K562 (cell line): ENCODE results near the gene ZNF462. TPM values are rescaled to one million over a fixed set of nuclear protein-coding genes. Genes with fewer than 3 reads are reported as not detected.

Experiments used
- ATAC-seq: fragments of 200-7000 bp; cut with Tn5 transposase; 3 replicates; pipeline ENCODE4 v1.9.1; 2020; ENCODE audit warnings: moderate library complexity
- BruUV-seq: library from RNA; stranded (reverse); fragments of 400-500 nt; replicated peaks from 2 replicates; lab custom pipeline; 2021; lab: Mats Ljungman, UMichigan
- CTCF ChIA-PET: fragments of 300-600 bp; formaldehyde crosslinking; extraction: SDS; loops from one replicate; lab custom pipeline; 2021; ENCODE audit warnings: low intra/inter-chr PET ratio; lab: Yijun Ruan, JAX
- POLR2A ChIA-PET: fragments of 300-600, 350-650 bp; sonication (Branson Sonifier 250); formaldehyde crosslinking; extraction: SDS; loops from one replicate; lab custom pipeline; 2021; ENCODE audit warnings: antibody characterized with exemption, inconsistent platforms; lab: Yijun Ruan, JAX
- DNase-seq, 4 experiments: peaks; one replicate each; pipeline versions ENCODE4 v3.0.0 to v3.0.0-alpha.2; 2011 to 2018; ENCODE audit warnings: low spot score in 3 of 4, mixed read lengths in 3 of 4; ENCODE audit errors: extremely low read depth in 1 of 4
- FAIRE-seq: peaks from 2 replicates; lab custom pipeline; 2011; peaks lifted over from hg19 to GRCh38; lab: Jason Lieb, UNC
- H2AFZ ChIP-seq: 2 replicates; pipeline ENCODE4 v1.6.0; 2011; ENCODE audit warnings: low read depth, low read length, control low read depth, inconsistent platforms
- H3K27ac ChIP-seq: fragments of 200-600 bp; 3 replicates; pipeline ENCODE4 v1.8.0; 2011; ENCODE audit warnings: low read depth, mild to moderate bottlenecking, control low read depth, inconsistent platforms, low read length, moderate library complexity, mixed read lengths; ENCODE audit errors: extremely low read depth
- H3K27me3 ChIP-seq, 2 experiments: fragments of 300-600 bp in 1 of 2; 2 replicates in 1 of 2; 3 replicates in 1 of 2; pipeline versions ENCODE4 v1.6.0 to v1.8.0; 2011; ENCODE audit warnings: inconsistent platforms in 2 of 2, low read length in 2 of 2, mild to moderate bottlenecking in 1 of 2, mixed read lengths in 1 of 2, moderate library complexity in 1 of 2; ENCODE audit not compliant: control insufficient read depth in 2 of 2, insufficient read depth in 2 of 2
- H3K36me3 ChIP-seq: fragments of 300-600 bp; 3 replicates; pipeline ENCODE4 v1.8.0; 2011; ENCODE audit warnings: mild to moderate bottlenecking, low read length, inconsistent platforms; ENCODE audit not compliant: control insufficient read depth, insufficient read depth
- H3K4me1 ChIP-seq, 2 experiments: fragments of 200-600 bp in 1 of 2; replicated peaks in 1 of 2; 2 replicates in 1 of 2; 3 replicates in 1 of 2; pipeline versions ENCODE4 v1.5.1 to v1.8.0; 2011; ENCODE audit warnings: inconsistent platforms in 2 of 2, low read length in 2 of 2, mild to moderate bottlenecking in 1 of 2, mixed read lengths in 1 of 2, moderate library complexity in 1 of 2; ENCODE audit not compliant: control insufficient read depth in 2 of 2, insufficient read depth in 2 of 2
- H3K4me2 ChIP-seq: 2 replicates; pipeline ENCODE4 v1.6.1; 2011; ENCODE audit warnings: low read length, control low read depth, inconsistent platforms, mixed read lengths; ENCODE audit not compliant: insufficient read depth
- H3K4me3 ChIP-seq: fragments of 200-600 bp; sonication (generic), shearing (Covaris generic); 2 replicates; pipeline ENCODE4 v1.5.1; 2016; ENCODE audit warnings: control low read depth, inconsistent platforms
- H3K79me2 ChIP-seq: fragments of 200-600 bp; 3 replicates; pipeline ENCODE4 v1.8.0; 2011; ENCODE audit warnings: low read length, inconsistent platforms; ENCODE audit not compliant: control insufficient read depth, insufficient read depth
- H3K9ac ChIP-seq, 2 experiments: 2 replicates each; pipeline versions ENCODE4 v1.6.0 to v1.6.1; 2011; ENCODE audit warnings: low read depth in 2 of 2, low read length in 2 of 2, control low read depth in 1 of 2, inconsistent platforms in 1 of 2, mild to moderate bottlenecking in 1 of 2, mixed read lengths in 1 of 2; ENCODE audit not compliant: insufficient read depth in 1 of 2
- H3K9me1 ChIP-seq: one replicate; pipeline ENCODE4 v1.6.0; 2011; ENCODE audit warnings: inconsistent platforms, mild to moderate bottlenecking, low read length, moderate library complexity; ENCODE audit not compliant: control insufficient read depth, insufficient read depth
- H3K9me3 ChIP-seq: replicated peaks from 2 replicates; pipeline ENCODE4 v1.5.1; 2011; ENCODE audit warnings: low read depth, low read length, inconsistent platforms; ENCODE audit not compliant: control insufficient read depth, insufficient read depth
- H4K20me1 ChIP-seq: replicated peaks from 2 replicates; pipeline ENCODE4 v1.6.1; 2011; ENCODE audit warnings: low read length, inconsistent platforms, mixed read lengths; ENCODE audit not compliant: control insufficient read depth, insufficient read depth
- ARID2 ChIP-seq: fragments of 450-650 bp; IDR thresholded peaks from 2 replicates; pipeline ENCODE4 v1.6.1; 2017; ENCODE audit warnings: antibody characterized with exemption, mild to moderate bottlenecking
- BDP1 ChIP-seq: IDR thresholded peaks from 3 replicates; pipeline ENCODE4 v1.6.1; 2011; ENCODE audit not compliant: insufficient read length, insufficient read depth
- BRD9 ChIP-seq: fragments of 450-650 bp; IDR thresholded peaks from 2 replicates; pipeline ENCODE4 v1.6.1; 2018; ENCODE audit warnings: low read depth; ENCODE audit not compliant: partially characterized antibody
- HMBOX1 ChIP-seq: sonication (generic); IDR thresholded peaks from 2 replicates; pipeline ENCODE4 v1.6.1; 2016
- HNRNPLL ChIP-seq: fragments of 200-400 bp; formaldehyde crosslinking; IDR thresholded peaks from 2 replicates; pipeline ENCODE4 v1.6.1; 2017; ENCODE audit warnings: low read length, low read depth, mild to moderate bottlenecking; ENCODE audit not compliant: poor library complexity, severe bottlenecking
- ILF3 ChIP-seq: fragments of 450-650 bp; IDR thresholded peaks from 2 replicates; pipeline ENCODE4 v1.6.1; 2018; ENCODE audit warnings: antibody characterized with exemption, mild to moderate bottlenecking, moderate library complexity, borderline replicate concordance
- JUN ChIP-seq, 2 experiments: sonication (generic) in 1 of 2; formaldehyde crosslinking in 1 of 2; IDR thresholded peaks; 2 replicates each; pipeline versions ENCODE4 v1.6.1 to v1.8.0; 2012 to 2022; ENCODE audit warnings: borderline replicate concordance in 2 of 2, mild to moderate bottlenecking in 2 of 2, improper control_type of control experiment in 1 of 2, low read depth in 1 of 2, low read length in 1 of 2, missing genetic modification reagents in 1 of 2
- JUND ChIP-seq, 2 experiments: IDR thresholded peaks; 2 replicates in 1 of 2; 3 replicates in 1 of 2; pipeline ENCODE4 v1.6.1; 2011; ENCODE audit warnings: borderline replicate concordance in 2 of 2, low read depth in 2 of 2, low read length in 2 of 2, improper control_type of control experiment in 1 of 2, missing biosample characterization in 1 of 2, missing genetic modification characterization in 1 of 2, missing genetic modification reagents in 1 of 2
- PTRF ChIP-seq: fragments of 450-650 bp; IDR thresholded peaks from 2 replicates; pipeline ENCODE4 v1.6.1; 2016; ENCODE audit warnings: mild to moderate bottlenecking, missing genetic modification characterization, missing compliant biosample characterization
- SMARCE1 ChIP-seq: fragments of 450-650 bp; IDR thresholded peaks from 2 replicates; pipeline ENCODE4 v1.7.1; 2016; ENCODE audit warnings: mild to moderate bottlenecking
- SRSF1 ChIP-seq: fragments of 200-400 bp; formaldehyde crosslinking; IDR thresholded peaks from 2 replicates; pipeline ENCODE4 v1.6.1; 2017; ENCODE audit warnings: mild to moderate bottlenecking, low read depth, low read length, moderate library complexity
- TARDBP ChIP-seq: fragments of 450-650 bp; IDR thresholded peaks from 2 replicates; pipeline ENCODE4 v1.6.1; 2016
- TEAD4 ChIP-seq, 2 experiments: sonication (generic) in 1 of 2; formaldehyde crosslinking in 1 of 2; IDR thresholded peaks; 2 replicates each; pipeline versions ENCODE4 v1.6.1 to v1.8.0; 2012 to 2022; ENCODE audit warnings: borderline replicate concordance in 1 of 2, inconsistent platforms in 1 of 2, low read length in 1 of 2, mild to moderate bottlenecking in 1 of 2, missing genetic modification reagents in 1 of 2
- ZFPM2 ChIP-seq: fragments of 250-450 bp; sonication (Bioruptor Pico); IDR thresholded peaks from 2 replicates; pipeline ENCODE4 v1.5.1; 2022; ENCODE audit warnings: mild to moderate bottlenecking
- WGBS: fragments of 100-300 bp; shearing (Covaris generic); methylation state at CpG from one replicate; pipeline ENCODE4 v1.1.6; 2016; ENCODE audit warnings: low coverage, mixed read lengths; ENCODE audit not compliant: insufficient coverage; ENCODE audit errors: missing lambda C conversion rate; 5-methylcytosine and 5-hydroxymethylcytosine counted together
- in situ Hi-C: fragments of 300-500 bp; cut with MboI; formaldehyde crosslinking; loops from 4 replicates; pipeline ENCODE4 v1.15.0; 2018; ENCODE audit warnings: inconsistent platforms, mixed read lengths
- intact Hi-C: fragments of 100-400 bp; cut with micrococcal nuclease; formaldehyde crosslinking; loops from 2 replicates; pipeline ENCODE4 v1.14.2; 2022
- polyA plus RNA-seq, 8 experiments: library from polyadenylated mRNA; depleted of rRNA in 4 of 8; stranded (reverse) in 5 of 8; unstranded in 3 of 8; fragments of >200 nt; fragmentation: Nextera tagmentation in 2 of 8; fragmentation: Illumina TruSeq in 1 of 8; extraction: Ambion mirVana in 2 of 8; extraction: Trizol in 1 of 8; gene quantifications; 2 replicates each; pipeline versions ENCODE4 v1.2.1 to v1.2.3, GENCODE V29; 2011 to 2014; ENCODE audit warnings: inconsistent platforms in 1 of 8, missing spikeins in 1 of 8
- total RNA-seq, 7 experiments: library from RNA; depleted of rRNA in 6 of 7; stranded (reverse); fragments of >200 nt in 6 of 7; fragmentation: Illumina TruSeq in 2 of 7; extraction: Trizol in 2 of 7; gene quantifications; 2 replicates each; pipeline versions ENCODE4 v1.2.1 to v1.2.3, GENCODE V29; 2011 to 2021; ENCODE audit warnings: low replicate concordance in 1 of 7

ZNF462 gene
- total and polyA plus RNA-seq, 9 of the 15 experiments (the other 6 are each of a cell fraction or from before 2014, with no cell fraction given), result 0.20 TPM; not detected in 8

- no peaks in the 10 kb centered on the region for H3K27me3 ChIP-seq
- no TSS peak for BruUV-seq
- CTCF ChIA-PET, result no interaction called here
These were observed 46.4 kb upstream of the ZNF462 start for GRCh38 chr9:106816524-106816923.

DNA sequence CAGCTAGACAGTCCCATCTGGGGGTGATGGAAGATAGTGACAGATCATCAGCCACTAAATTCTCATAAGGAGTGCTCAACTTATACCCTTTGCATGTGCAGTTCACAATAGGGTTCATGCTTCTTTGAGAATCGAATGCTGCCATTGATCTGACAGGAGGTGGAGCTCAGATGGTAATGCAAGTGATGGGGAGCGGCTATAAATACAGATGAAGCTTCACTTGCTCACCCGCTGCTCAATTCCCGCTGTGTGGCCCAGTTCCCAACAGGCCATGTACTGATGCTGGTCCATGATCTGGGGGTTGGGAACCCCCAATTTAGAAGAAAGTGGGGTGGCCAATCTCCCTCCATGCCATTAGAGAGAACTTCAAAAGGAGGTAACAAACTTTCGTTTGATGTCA lies 44.9 kb upstream of the ZNF462 start:
- FAIRE-seq, result no peak
- TF ChIP-seq ZFPM2 (no peak), BRD9 (no peak), ILF3 (no peak), PTRF (tag) (no peak), TEAD4 (IDR thresholded peaks at IDR 0.05; ENCODE audit: low read length) (no peak), TEAD4 (CRISPR knock-in tag; IDR thresholded peaks at IDR 0.05; ENCODE audit: borderline replicate concordance) (no peak), SRSF1 (no peak), BDP1 (no peak), TARDBP (no peak), HNRNPLL (no peak)
- Histone ChIP-seq H3K27ac (no peak overlapping the region), H3K9me3 (peaks cover 2% of the 10 kb centered on the region; the same call in 1 of the 2 replicates), H3K9me1 (no peaks in the 10 kb centered on the region), H2AFZ (no peak overlapping the region), H3K4me1 (no peaks in the 10 kb centered on the region), H3K36me3 (no peaks in the 10 kb centered on the region), H3K4me2 (no peak overlapping the region), H4K20me1 (no peaks in the 10 kb centered on the region), H3K4me3 (no peak overlapping the region), H3K9ac (no peak overlapping the region), H3K79me2 (no peaks in the 10 kb centered on the region), H3K27me3 (no peaks in the 10 kb centered on the region)
- in situ Hi-C loops, result no loop called here
- no peak for ATAC-seq
- BruUV-seq, result no TSS peak
- POLR2A ChIA-PET, result no interaction called here
- DNase-seq, result no peak
- CTCF ChIA-PET, result no interaction called here
- WGBS, result 0% methylated on average over 5 of the region's 5 CpGs
- intact Hi-C loops, result no loop called here

More at GRCh38 chr9:106816524-106816923, 46.4 kb upstream of the ZNF462 start:
- Histone ChIP-seq H3K9ac (no peak overlapping the region), H3K9me3 (peaks cover 2% of the 10 kb centered on the region; the same call in 1 of the 2 replicates), H3K9me1 (no peaks in the 10 kb centered on the region), H4K20me1 (no peaks in the 10 kb centered on the region), H3K4me3 (no peak overlapping the region), H3K79me2 (no peaks in the 10 kb centered on the region), H3K4me1 (no peaks in the 10 kb centered on the region), H3K36me3 (no peaks in the 10 kb centered on the region), H3K27ac (no peak overlapping the region), H2AFZ (no peak overlapping the region), H3K4me2 (no peak overlapping the region)
- TF ChIP-seq SMARCE1, result no peak
- no peak for TF ChIP-seq ARID2
- TF ChIP-seq JUN (IDR thresholded peaks at IDR 0.05; ENCODE audit: borderline replicate concordance, low read depth, low read length), result no peak
- no peak for TF ChIP-seq JUN (CRISPR knock-in tag; IDR thresholded peaks at IDR 0.05; ENCODE audit: borderline replicate concordance)
- no peak for TF ChIP-seq HMBOX1
- no peak for TF ChIP-seq JUND (IDR thresholded peaks at IDR 0.05; ENCODE audit: borderline replicate concordance, low read depth, low read length)
- no peak for TF ChIP-seq JUND (tag; IDR thresholded peaks at IDR 0.05; ENCODE audit: borderline replicate concordance, low read depth, low read length)
- in situ Hi-C loops, result no loop called here
- FAIRE-seq (no peak), ATAC-seq (no peak), DNase-seq (no peak)
- intact Hi-C loops, result no loop called here
- POLR2A ChIA-PET, result no interaction called here
- 4% methylated on average over 2 of the region's 2 CpGs for WGBS
